K562 (cell line): ENCODE measurements around the gene TIMM22. TPM values are rescaled to one million over a fixed set of nuclear protein-coding genes. Genes with fewer than 3 reads are reported as not detected.

Experiments used
- CEBPZ ChIP-seq: fragments of 150-350 bp; IDR thresholded peaks from 2 replicates; pipeline ENCODE4 v1.6.1; 2014; ENCODE audit warnings: low read depth, mild to moderate bottlenecking, low read length, borderline replicate concordance
- E2F6 ChIP-seq, 2 experiments: IDR thresholded peaks; 2 replicates each; pipeline ENCODE4 v1.6.1; 2011; ENCODE audit warnings: borderline replicate concordance in 1 of 2, control low read depth in 1 of 2, low read depth in 1 of 2, low read length in 1 of 2, mild to moderate bottlenecking in 1 of 2, mixed read lengths in 1 of 2, moderate library complexity in 1 of 2; ENCODE audit not compliant: insufficient read depth in 1 of 2, insufficient read length in 1 of 2, poor library complexity in 1 of 2, severe bottlenecking in 1 of 2; ENCODE audit errors: extremely low read depth in 1 of 2
- ELF1 ChIP-seq: fragments of 200-800 bp; sonication (Bioruptor generic); IDR thresholded peaks from 2 replicates; pipeline ENCODE4 v1.6.1; 2016; ENCODE audit warnings: missing genetic modification characterization, missing compliant biosample characterization
- HNRNPL ChIP-seq: fragments of 200-400 bp; formaldehyde crosslinking; IDR thresholded peaks from 2 replicates; pipeline ENCODE4 v1.6.1; 2017; ENCODE audit warnings: low read depth, mild to moderate bottlenecking, low read length
- MNT ChIP-seq, 2 experiments: fragments of 450-650 bp; conservative IDR thresholded peaks; 2 replicates each; pipeline ENCODE4 v1.6.1; 2017; ENCODE audit warnings: mild to moderate bottlenecking in 2 of 2, moderate library complexity in 2 of 2
- SMAD2 ChIP-seq: fragments of 150-350 bp; IDR thresholded peaks from 2 replicates; pipeline ENCODE4 v1.6.1; 2014; ENCODE audit warnings: low read depth, mild to moderate bottlenecking, low read length
- ZKSCAN8 ChIP-seq: fragments of 200-800 bp; sonication (Bioruptor generic); IDR thresholded peaks from 2 replicates; pipeline ENCODE4 v1.6.1; 2016; ENCODE audit warnings: missing genetic modification characterization, missing compliant biosample characterization
- ZNF121 ChIP-seq: sonication (generic); formaldehyde crosslinking; conservative IDR thresholded peaks from 2 replicates; pipeline ENCODE4 v1.8.0; 2022; ENCODE audit warnings: missing genetic modification reagents
- ZNF695 ChIP-seq: fragments of 450-650 bp; formaldehyde crosslinking; IDR thresholded peaks from 2 replicates; pipeline ENCODE4 v1.4.0; 2020; ENCODE audit warnings: mild to moderate bottlenecking, moderate library complexity
- polyA plus RNA-seq, 8 experiments: library from polyadenylated mRNA; depleted of rRNA in 4 of 8; stranded (reverse) in 5 of 8; unstranded in 3 of 8; fragments of >200 nt; fragmentation: Nextera tagmentation in 2 of 8; fragmentation: Illumina TruSeq in 1 of 8; extraction: Ambion mirVana in 2 of 8; extraction: Trizol in 1 of 8; gene quantifications; 2 replicates each; pipeline versions ENCODE4 v1.2.1 to v1.2.3, GENCODE V29; 2011 to 2014; ENCODE audit warnings: inconsistent platforms in 1 of 8, missing spikeins in 1 of 8
- total RNA-seq, 7 experiments: library from RNA; depleted of rRNA in 6 of 7; stranded (reverse); fragments of >200 nt in 6 of 7; fragmentation: Illumina TruSeq in 2 of 7; extraction: Trizol in 2 of 7; gene quantifications; 2 replicates each; pipeline versions ENCODE4 v1.2.1 to v1.2.3, GENCODE V29; 2011 to 2021; ENCODE audit warnings: low replicate concordance in 1 of 7

The TIMM22 gene
- total and polyA plus RNA-seq, 9 of the 15 experiments (the other 6 are each of a cell fraction or from before 2014, with no cell fraction given), result 5.9 to 14.1 (median 10.3) TPM

GRCh38 chr17:1029196-1029921 lies 32.4 kb downstream of the TIMM22 start (continued):
- TF ChIP-seq SMAD2, result no peak
- TF ChIP-seq ELF1 (tag), result no peak
- TF ChIP-seq E2F6 (IDR thresholded peaks at IDR 0.05; ENCODE audit: borderline replicate concordance in 1 of 2, extremely low read depth in 1 of 2, insufficient read depth in 1 of 2, insufficient read length in 1 of 2, low read depth in 1 of 2, low read length in 1 of 2, poor library complexity in 1 of 2, severe bottlenecking in 1 of 2), result no peak
- no peak for TF ChIP-seq MNT (conservative IDR thresholded peaks at IDR 0.05)
- no peak for TF ChIP-seq ZKSCAN8 (CRISPR knock-in tag)
- TF ChIP-seq ZNF695 (CRISPR knock-in tag), result no peak
- TF ChIP-seq CEBPZ, result no peak
- no peak for TF ChIP-seq HNRNPL
- TF ChIP-seq ZNF121 (CRISPR knock-in tag), result no peak
- TF ChIP-seq, all 486 proteins: peak for 0
